SU-DHL-6 (cell line): ENCODE measurements around the gene CCDC88A.

Experiments used
- H2AFZ ChIP-seq: fragments of 200-600 bp; sonication (generic); 2 replicates; pipeline ENCODE4 v1.6.1; 2014; ENCODE audit warnings: low read depth, mild to moderate bottlenecking, moderate library complexity, mixed read lengths, antibody characterized with exemption, low read length; ENCODE audit not compliant: severe bottlenecking
- H3F3A ChIP-seq: fragments of 200-600 bp; shearing (Covaris generic); 2 replicates; pipeline ENCODE4 v1.6.0; 2016; ENCODE audit warnings: antibody characterized with exemption, mild to moderate bottlenecking; ENCODE audit not compliant: insufficient read depth
- H3K27ac ChIP-seq: fragments of 200-600 bp; sonication (generic); 2 replicates; pipeline ENCODE4 v1.5.1; 2016; ENCODE audit warnings: low read depth, mild to moderate bottlenecking, low read length, moderate library complexity, mixed read lengths
- H3K27me3 ChIP-seq: fragments of 200-600 bp; sonication (generic), shearing (Covaris generic); 2 replicates; pipeline ENCODE4 v1.6.0; 2014; ENCODE audit warnings: mild to moderate bottlenecking, low read length
- H3K36me3 ChIP-seq: fragments of 200-600 bp; sonication (generic); 2 replicates; pipeline ENCODE4 v1.6.1; 2014; ENCODE audit warnings: mild to moderate bottlenecking, low read length, mixed read lengths
- H3K4me2 ChIP-seq: fragments of 300-600, 200-600 bp; shearing (Covaris generic), sonication (generic); 2 replicates; pipeline ENCODE4 v1.6.0; 2014; ENCODE audit warnings: low read length, low read depth, mild to moderate bottlenecking; ENCODE audit not compliant: poor library complexity, severe bottlenecking
- H3K4me3 ChIP-seq: fragments of 200-600 bp; sonication (generic); 2 replicates; pipeline ENCODE4 v1.5.1; 2014; ENCODE audit warnings: antibody characterized with exemption, low read length, mild to moderate bottlenecking, mixed read lengths; ENCODE audit not compliant: insufficient read depth, poor library complexity, severe bottlenecking
- H3K79me2 ChIP-seq: fragments of 200-600 bp; sonication (generic); 2 replicates; pipeline ENCODE4 v1.6.1; 2014; ENCODE audit warnings: mild to moderate bottlenecking, low read length, moderate library complexity; ENCODE audit not compliant: insufficient read depth
- H3K9ac ChIP-seq: fragments of 200-600 bp; sonication (generic); 2 replicates; pipeline ENCODE4 v1.7.0; 2014; ENCODE audit warnings: mild to moderate bottlenecking, low read length
- H3K9me2 ChIP-seq: fragments of 200-600 bp; sonication (generic); replicated peaks from 2 replicates; pipeline ENCODE4 v1.6.1; 2014; ENCODE audit warnings: low read length; ENCODE audit not compliant: insufficient read depth
- H3K9me3 ChIP-seq: fragments of 200-600 bp; sonication (generic); 2 replicates; pipeline ENCODE4 v1.6.1; 2014; ENCODE audit warnings: low read length, mixed read lengths; ENCODE audit not compliant: insufficient read depth
- H4K20me1 ChIP-seq: fragments of 200-600 bp; sonication (generic); 2 replicates; pipeline ENCODE4 v1.6.1; 2014; ENCODE audit warnings: low read depth, mild to moderate bottlenecking, antibody characterized with exemption, low read length, moderate library complexity, mixed read lengths
- EZH2phosphoT487 ChIP-seq: fragments of 200-600 bp; sonication (generic), shearing (Covaris generic); conservative IDR thresholded peaks from 2 replicates; pipeline ENCODE4 v1.6.1; 2018; ENCODE audit warnings: mild to moderate bottlenecking, antibody characterized with exemption, low read length, moderate library complexity, mixed read lengths
- TF ChIP-seq, protein P1 (sequence below): fragments of 200-600 bp; sonication (generic); IDR thresholded peaks from one replicate; pipeline ENCODE4 v1.5.1; 2017; ENCODE audit warnings: antibody characterized with exemption, mild to moderate bottlenecking, low read length, moderate library complexity; ENCODE audit not compliant: insufficient read depth, poor library complexity, severe bottlenecking

CCDC88A gene

GRCh38 chr2:55425431-55425831 is 5.8 kb upstream of the CCDC88A start:
- H3K36me3 ChIP-seq: no peaks in the 10 kb centered on the region
- no peak overlapping the region for H3K9ac ChIP-seq
- no peak for TF ChIP-seq EZH2phosphoT487
- TF ChIP-seq, protein P1, sequence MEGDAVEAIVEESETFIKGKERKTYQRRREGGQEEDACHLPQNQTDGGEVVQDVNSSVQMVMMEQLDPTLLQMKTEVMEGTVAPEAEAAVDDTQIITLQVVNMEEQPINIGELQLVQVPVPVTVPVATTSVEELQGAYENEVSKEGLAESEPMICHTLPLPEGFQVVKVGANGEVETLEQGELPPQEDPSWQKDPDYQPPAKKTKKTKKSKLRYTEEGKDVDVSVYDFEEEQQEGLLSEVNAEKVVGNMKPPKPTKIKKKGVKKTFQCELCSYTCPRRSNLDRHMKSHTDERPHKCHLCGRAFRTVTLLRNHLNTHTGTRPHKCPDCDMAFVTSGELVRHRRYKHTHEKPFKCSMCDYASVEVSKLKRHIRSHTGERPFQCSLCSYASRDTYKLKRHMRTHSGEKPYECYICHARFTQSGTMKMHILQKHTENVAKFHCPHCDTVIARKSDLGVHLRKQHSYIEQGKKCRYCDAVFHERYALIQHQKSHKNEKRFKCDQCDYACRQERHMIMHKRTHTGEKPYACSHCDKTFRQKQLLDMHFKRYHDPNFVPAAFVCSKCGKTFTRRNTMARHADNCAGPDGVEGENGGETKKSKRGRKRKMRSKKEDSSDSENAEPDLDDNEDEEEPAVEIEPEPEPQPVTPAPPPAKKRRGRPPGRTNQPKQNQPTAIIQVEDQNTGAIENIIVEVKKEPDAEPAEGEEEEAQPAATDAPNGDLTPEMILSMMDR: no peak
- no peak overlapping the region for H3K27ac ChIP-seq
- no peaks in the 10 kb centered on the region for H4K20me1 ChIP-seq
- no peaks in the 10 kb centered on the region for H3K9me2 ChIP-seq
- H3K4me3 ChIP-seq: no peak overlapping the region
- peaks cover 3% of the 10 kb centered on the region; the same call in 1 of the 2 replicates for H3K79me2 ChIP-seq
- H3K9me3 ChIP-seq: no peaks in the 10 kb centered on the region
- no peaks in the 10 kb centered on the region for H3F3A ChIP-seq
- H3K4me2 ChIP-seq: no peak overlapping the region
- H2AFZ ChIP-seq: no peak overlapping the region
- no peaks in the 10 kb centered on the region for H3K27me3 ChIP-seq

GRCh38 chr2:55422876-55423665 is 3.4 kb upstream of the CCDC88A start:
- Histone ChIP-seq H3K27ac (no peak overlapping the region), H3K27me3 (no peaks in the 10 kb centered on the region), H4K20me1 (no peaks in the 10 kb centered on the region), H3K4me2 (no peak overlapping the region), H2AFZ (no peak overlapping the region), H3K79me2 (peaks cover 23% of the 10 kb centered on the region), H3K9me3 (no peaks in the 10 kb centered on the region), H3K4me3 (no peak overlapping the region), H3K9me2 (no peaks in the 10 kb centered on the region), H3K9ac (no peak overlapping the region), H3F3A (peaks cover 11% of the 10 kb centered on the region), H3K36me3 (no peaks in the 10 kb centered on the region)
- TF ChIP-seq, protein P1: no peak
- no peak for TF ChIP-seq EZH2phosphoT487

DNA sequence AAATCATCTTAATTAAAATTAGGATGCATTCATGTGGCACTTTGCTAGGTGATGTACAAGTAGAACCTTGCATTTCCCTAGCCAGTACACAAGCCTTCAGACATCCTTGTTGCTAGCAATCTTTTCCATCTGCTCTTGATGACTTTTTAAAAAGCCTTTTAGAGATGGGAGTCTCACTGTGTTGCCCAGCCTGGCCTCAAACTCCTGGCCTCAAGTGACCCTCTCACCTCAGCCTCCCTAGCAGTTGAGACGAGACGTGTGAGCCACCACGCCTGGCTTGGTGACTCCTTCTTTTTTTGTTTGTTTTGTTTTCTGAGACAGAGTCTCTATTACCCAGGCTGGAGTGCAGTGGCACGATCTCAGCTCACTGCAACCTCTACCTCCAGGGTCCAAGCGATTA is 1.7 kb upstream of the CCDC88A start:
- Histone ChIP-seq H3K4me2 (peak overlapping the region; percentile 98), H3K79me2 (peaks cover 40% of the 10 kb centered on the region), H3K9me3 (no peaks in the 10 kb centered on the region), H3K9me2 (no peaks in the 10 kb centered on the region), H3K27ac (no peak overlapping the region), H3K27me3 (no peaks in the 10 kb centered on the region), H4K20me1 (no peaks in the 10 kb centered on the region), H3K36me3 (no peaks in the 10 kb centered on the region), H3K9ac (peak overlapping the region; percentile 94), H3K4me3 (peak overlapping the region; percentile 90), H2AFZ (peak overlapping the region; percentile 94), H3F3A (peaks cover 28% of the 10 kb centered on the region)
- TF ChIP-seq, protein P1: no peak
- TF ChIP-seq EZH2phosphoT487: no peak
